CD4-positive, alpha-beta memory T cell (primary cell): ENCODE data around the gene GMEB1. TPM values are rescaled to one million over a fixed set of nuclear protein-coding genes. Genes with fewer than 3 reads are reported as not detected.
A peak's percentile ranks its signal among the peaks of the same experiment; 100 is the strongest.
"Not testable (repeated sequence)": the region's sequence is repeated elsewhere in the genome, so short reads cannot be mapped to it uniquely, and the experiment has no call there.

Experiments
- CTCF ChIA-PET: fragments of 350-600 bp; sonication (Branson Sonifier 250); formaldehyde crosslinking; loops from one replicate; lab custom pipeline; 2021; ENCODE audit warnings: inconsistent platforms; ENCODE audit not compliant: partially characterized antibody; lab: Charles Lee
- POLR2A ChIA-PET: fragments of 350-600 bp; sonication (Branson Sonifier 250); formaldehyde crosslinking; loops from one replicate; lab custom pipeline; 2021; ENCODE audit not compliant: partially characterized antibody; lab: Charles Lee
- DNase-seq, 5 donors: peaks; one replicate each; pipeline versions ENCODE4 v3.0.0 to v3.0.0-alpha.2; 2020 to 2022; ENCODE audit warnings: mixed read lengths in 1 of 5
- H3K27ac ChIP-seq: one replicate; pipeline ENCODE4 v1.7.0; 2013; ENCODE audit warnings: low read depth, low read length
- H3K27me3 ChIP-seq: 2 replicates; pipeline ENCODE4 v1.7.0; 2013; ENCODE audit warnings: mild to moderate bottlenecking, low read length, moderate library complexity; ENCODE audit not compliant: insufficient read depth
- H3K36me3 ChIP-seq: 2 replicates; pipeline ENCODE4 v1.7.0; 2013; ENCODE audit warnings: mild to moderate bottlenecking, low read length, moderate library complexity; ENCODE audit not compliant: insufficient read depth
- H3K4me1 ChIP-seq: 2 replicates; pipeline ENCODE4 v1.7.0; 2013; ENCODE audit warnings: mild to moderate bottlenecking, low read length, moderate library complexity; ENCODE audit not compliant: insufficient read depth
- H3K4me3 ChIP-seq, 2 donors: one replicate each; pipeline ENCODE4 v1.7.0; 2013; ENCODE audit warnings: low read length in 2 of 2, mild to moderate bottlenecking in 1 of 2
- H3K9me3 ChIP-seq, 2 donors: one replicate each; pipeline ENCODE4 v1.7.0; 2013; ENCODE audit warnings: low read length in 2 of 2, control low read depth in 1 of 2; ENCODE audit not compliant: control insufficient read depth in 1 of 2
- H3K27ac Mint-ChIP-seq, 7 donors: one replicate each; pipeline ENCODE4 v1.8.0; 2020 to 2021; ENCODE audit warnings: mixed read lengths in 7 of 7, mild to moderate bottlenecking in 6 of 7, inconsistent platforms in 3 of 7, moderate library complexity in 3 of 7
- H3K27me3 Mint-ChIP-seq, 2 donors: one replicate each; pipeline ENCODE4 v1.8.0; 2020 to 2021; ENCODE audit warnings: mixed read lengths in 2 of 2
- H3K36me3 Mint-ChIP-seq, 2 donors: one replicate each; pipeline ENCODE4 v1.8.0; 2020 to 2021; ENCODE audit warnings: mixed read lengths in 2 of 2, inconsistent platforms in 1 of 2, mild to moderate bottlenecking in 1 of 2
- H3K4me1 Mint-ChIP-seq, 4 donors: one replicate each; pipeline ENCODE4 v1.8.0; 2020 to 2021; ENCODE audit warnings: mixed read lengths in 4 of 4, mild to moderate bottlenecking in 1 of 4
- H3K4me3 Mint-ChIP-seq, 8 donors: one replicate each; pipeline ENCODE4 v1.8.0; 2020 to 2021; ENCODE audit warnings: mixed read lengths in 8 of 8, mild to moderate bottlenecking in 7 of 8, moderate library complexity in 6 of 8, inconsistent platforms in 3 of 8
- H3K9me3 Mint-ChIP-seq, 8 donors: one replicate each; pipeline ENCODE4 v1.8.0; 2020 to 2021; ENCODE audit warnings: mixed read lengths in 8 of 8, mild to moderate bottlenecking in 5 of 8, inconsistent platforms in 3 of 8, moderate library complexity in 1 of 8
- intact Hi-C: fragments of 100-400 bp; cut with micrococcal nuclease; formaldehyde crosslinking; loops from one replicate; pipeline ENCODE4 v1.15.1; 2023
- polyA plus RNA-seq, 2 donors: library from polyadenylated mRNA; unstranded; fragments of 300-500 nt; fragmentation: Illumina TruSeq; gene quantifications; one replicate each; pipeline ENCODE4 v1.2.3, GENCODE V29; 2021
- total RNA-seq, 2 experiments: library from RNA; stranded (reverse); gene quantifications; one replicate each; pipeline ENCODE4 v1.2.3, GENCODE V29; 2021

GMEB1 gene
- total and polyA plus RNA-seq, 4 experiments from 2014 or later: 9.7 to 21.9 (median 19.9) TPM

DNA sequence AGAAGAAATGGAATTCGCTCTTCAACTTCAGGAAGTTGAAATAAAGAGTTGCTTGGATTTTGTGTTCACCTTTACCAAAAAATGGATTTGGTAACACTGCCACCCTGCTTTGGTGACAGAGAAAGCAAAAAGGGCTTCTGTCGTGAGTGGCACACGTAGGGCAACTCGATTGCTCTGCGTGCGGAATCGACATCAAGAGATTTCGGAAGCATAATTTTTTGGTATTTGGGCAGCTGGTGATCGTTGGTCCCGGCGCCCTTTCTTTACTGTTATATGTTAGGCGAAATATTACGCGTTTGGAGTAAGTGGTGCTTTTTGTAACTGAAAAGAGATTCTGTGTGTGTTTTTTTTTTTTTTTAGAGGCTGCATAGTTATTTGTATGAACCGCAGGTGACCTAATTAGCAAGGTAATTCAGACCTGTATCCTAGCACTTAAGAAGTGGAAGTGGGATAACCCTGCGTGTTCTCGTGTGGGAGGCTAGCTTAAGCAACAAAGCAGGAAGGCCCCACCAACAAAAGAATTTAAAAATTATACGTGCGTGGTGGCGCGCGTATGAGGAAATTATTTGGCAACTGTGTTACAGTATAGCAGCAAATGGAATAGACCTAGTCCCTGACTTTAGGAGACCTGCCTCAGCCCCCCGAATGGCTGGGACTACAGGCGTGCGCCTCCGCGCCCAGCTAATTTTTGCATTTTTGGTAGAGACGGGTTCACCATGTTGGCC lies 19.9 kb upstream of the GMEB1 start, which contains the start of gene RNU11:
RNU11 (plus strand) TSS at position 127 of the 725 bp plus-strand sequence.
- intact Hi-C loops: loop anchor here (1.0 to 5.0 kb wide), 7 partner anchors 20 to 401 kb away; partner anchors contain the start of genes GMEB1 and YTHDF2
- no peaks in the 10 kb centered on the region for H3K27me3 ChIP-seq
- H3K27ac ChIP-seq: peak within 1 kb of the TSS; percentile 96
- H3K27me3 Mint-ChIP-seq: no peaks in the 10 kb centered on the region
- H3K36me3 ChIP-seq: no peaks in the 10 kb centered on the region
- H3K4me3 ChIP-seq: peak within 1 kb of the TSS; percentile 55 to 91
- CTCF ChIA-PET: interaction anchor here (0.7 to 1.9 kb wide), 4 partner anchors 20 to 532 kb away, joined by 3 to 11 read pairs (median 6); partner anchors contain the start of genes GMEB1 and YTHDF2
- peaks cover 0 to 4% (median 0%) of the 10 kb centered on the region in 8 donors for H3K9me3 Mint-ChIP-seq
- no peaks in the 10 kb centered on the region for H3K9me3 ChIP-seq
- H3K4me1 ChIP-seq: peaks cover 31% of the 10 kb centered on the region
- H3K4me1 Mint-ChIP-seq: peaks cover 15 to 36% (median 25%) of the 10 kb centered on the region in 4 donors
- H3K27ac Mint-ChIP-seq: peak within 1 kb of the TSS; percentile 99 to 100 (median 99)
- peak within 1 kb of the TSS; percentile 84 to 94 (median 90) for H3K4me3 Mint-ChIP-seq
- peak; percentile 93 to 95 (median 95) for DNase-seq
- POLR2A ChIA-PET: interaction anchor here (0.6 to 10.1 kb wide), 47 partner anchors 8 to 923 kb away, joined by 3 to 233 read pairs (median 5); partner anchors contain the start of genes ATP5IF1, EPB41, GMEB1 and MED18
- H3K36me3 Mint-ChIP-seq: peaks cover 0 to 5% of the 10 kb centered on the region in 2 donors

- H3K9me3 ChIP-seq, H3K9me3 Mint-ChIP-seq, H3K27me3 Mint-ChIP-seq, H3K4me3 Mint-ChIP-seq, DNase-seq, CTCF ChIA-PET, H3K27ac ChIP-seq, H3K27ac Mint-ChIP-seq, H3K36me3 Mint-ChIP-seq, intact Hi-C loops, H3K27me3 ChIP-seq, H3K4me3 ChIP-seq, H3K4me1 ChIP-seq, H3K36me3 ChIP-seq: not testable (repeated sequence)
- H3K4me1 Mint-ChIP-seq: peaks cover under 1 to 13% (median 6%) of the 10 kb centered on the region in 4 donors
- POLR2A ChIA-PET: interaction anchor here (0.9 kb wide), 1 partner anchor 10 kb away, joined by 3 read pairs; the partner anchor contains the start of gene TAF12
Measured at GRCh38 chr1:28653063-28653462, 15.5 kb upstream of the GMEB1 start.

DNA sequence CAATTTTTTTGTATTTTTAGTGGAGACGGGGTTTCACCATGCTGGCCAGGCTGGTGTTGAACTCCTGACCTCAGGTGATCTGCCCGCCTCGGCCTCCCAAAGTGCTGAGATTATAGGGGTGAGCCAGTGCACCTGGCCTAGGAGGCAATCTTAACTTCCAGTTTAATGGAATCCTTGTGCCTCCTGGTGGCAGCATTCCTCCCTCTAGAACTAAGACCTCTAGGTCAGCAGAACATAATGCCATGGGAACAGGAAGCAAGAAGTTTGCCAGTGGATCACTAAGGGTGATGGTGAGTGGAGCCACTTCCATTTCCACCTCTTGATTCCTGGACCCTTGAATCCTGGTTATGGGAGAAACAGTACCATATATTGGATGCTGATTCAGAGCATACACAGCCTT lies 14.7 kb upstream of the GMEB1 start:
- CTCF ChIA-PET: interaction anchor here (0.8 kb wide), 1 partner anchor 15 kb away, joined by 3 read pairs; the partner anchor contains the start of gene GMEB1
- not testable (repeated sequence) for DNase-seq

GRCh38 chr1:28655448-28656311 lies 12.9 kb upstream of the GMEB1 start:
- DNase-seq, H3K9me3 Mint-ChIP-seq, H3K36me3 ChIP-seq, H3K4me1 ChIP-seq, H3K9me3 ChIP-seq, H3K27ac ChIP-seq, H3K36me3 Mint-ChIP-seq, H3K27me3 Mint-ChIP-seq, H3K4me1 Mint-ChIP-seq, H3K4me3 ChIP-seq, intact Hi-C loops, H3K4me3 Mint-ChIP-seq, H3K27me3 ChIP-seq: not testable (repeated sequence)
- CTCF ChIA-PET: interaction anchor here (0.6 to 2.0 kb wide), 4 partner anchors 8 to 518 kb away, joined by 3 to 6 read pairs (median 3); partner anchors contain the start of genes GMEB1 and YTHDF2
- H3K27ac Mint-ChIP-seq: peak overlapping the region in 2 of 7 donors; percentile 22 to 39
- POLR2A ChIA-PET: interaction anchor here (1.0 to 2.0 kb wide), 3 partner anchors 7 to 13 kb away, joined by 4 to 10 read pairs (median 5); partner anchors contain the start of genes GMEB1, RNU11 and TAF12

More for the DNA sequence above, 14.7 kb upstream of the GMEB1 start:
- POLR2A ChIA-PET, H3K4me1 Mint-ChIP-seq, H3K27me3 ChIP-seq, H3K4me1 ChIP-seq, H3K27ac Mint-ChIP-seq, H3K9me3 Mint-ChIP-seq, H3K27ac ChIP-seq, H3K9me3 ChIP-seq, H3K4me3 Mint-ChIP-seq, H3K36me3 Mint-ChIP-seq, H3K36me3 ChIP-seq, H3K4me3 ChIP-seq, H3K27me3 Mint-ChIP-seq, intact Hi-C loops: not testable (repeated sequence)

DNA sequence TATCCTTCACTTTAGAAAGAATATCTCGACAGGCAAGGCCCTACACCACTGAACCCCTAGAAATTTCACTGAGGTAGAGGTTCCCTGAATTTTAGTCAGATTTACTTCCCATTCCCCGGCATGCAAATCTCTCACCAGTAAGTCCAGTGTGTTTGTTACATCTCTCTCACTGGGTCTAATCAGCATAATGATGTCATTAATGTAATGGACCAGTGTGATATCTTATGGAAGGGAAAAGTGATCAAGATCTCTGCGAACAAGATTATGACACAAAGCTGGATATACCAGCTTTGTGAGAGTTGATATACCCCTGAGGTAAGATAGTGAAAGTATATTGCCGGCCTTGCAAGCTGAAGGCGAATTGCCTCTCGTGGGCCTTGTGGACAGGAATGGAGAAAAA lies 12.2 kb upstream of the GMEB1 start:
- H3K9me3 ChIP-seq: no peaks in the 10 kb centered on the region
- H3K27me3 ChIP-seq: no peaks in the 10 kb centered on the region
- Mint-ChIP-seq H3K4me3 (no peak overlapping the region), H3K4me1 (no peaks in the 10 kb centered on the region), H3K27me3 (no peaks in the 10 kb centered on the region), H3K36me3 (no peaks in the 10 kb centered on the region), H3K27ac (no peak overlapping the region), H3K9me3 (no peaks in the 10 kb centered on the region)
- DNase-seq: no peak
- H3K4me3 ChIP-seq: no peak overlapping the region
- CTCF ChIA-PET: interaction anchor here (2.0 kb wide), 1 partner anchor 80 kb away, joined by 6 read pairs; the partner anchor contains the start of gene YTHDF2
- POLR2A ChIA-PET: interaction anchor here (1.6 to 2.0 kb wide), 3 partner anchors 8 to 13 kb away, joined by 4 to 10 read pairs (median 5); partner anchors contain the start of genes GMEB1, RNU11 and TAF12
- H3K36me3 ChIP-seq: no peaks in the 10 kb centered on the region
- H3K4me1 ChIP-seq: no peaks in the 10 kb centered on the region
- no peak overlapping the region for H3K27ac ChIP-seq
- intact Hi-C loops: no loop called here

- Histone ChIP-seq H3K4me3 (no peak overlapping the region), H3K36me3 (no peaks in the 10 kb centered on the region), H3K4me1 (peaks cover 13% of the 10 kb centered on the region), H3K27ac (no peak overlapping the region), H3K27me3 (no peaks in the 10 kb centered on the region), H3K9me3 (no peaks in the 10 kb centered on the region)
- H3K4me3 Mint-ChIP-seq: no peak overlapping the region
- no peaks in the 10 kb centered on the region for H3K27me3 Mint-ChIP-seq
- no peak for DNase-seq
- H3K36me3 Mint-ChIP-seq: peaks cover 0 to 3% of the 10 kb centered on the region in 2 donors
- peaks cover 6 to 16% (median 10%) of the 10 kb centered on the region in 4 donors for H3K4me1 Mint-ChIP-seq
- intact Hi-C loops: no loop called here
- POLR2A ChIA-PET: interaction anchor here (0.9 kb wide), 1 partner anchor 15 kb away, joined by 3 read pairs; the partner anchor contains the start of gene RNU11
- H3K9me3 Mint-ChIP-seq: no peaks in the 10 kb centered on the region
- peak overlapping the region in 4 of 7 donors; percentile 45 to 74 (median 64) for H3K27ac Mint-ChIP-seq
- CTCF ChIA-PET: interaction anchor here (0.5 kb wide), 1 partner anchor 9 kb away, joined by 3 read pairs; no protein-coding TSS in a partner anchor
Measured at GRCh38 chr1:28663871-28664470, 4.6 kb upstream of the GMEB1 start.
